GM13976 (cell line): Measurements from ENCODE around the gene CCDC179.

Experiments used
- DNase-seq: peaks from one replicate; pipeline ENCODE4 v3.0.0; 2012; ENCODE audit warnings: low spot score
- CTCF ChIP-seq: IDR thresholded peaks from 2 replicates; pipeline ENCODE4 v1.5.1; 2012; ENCODE audit warnings: borderline replicate concordance, mild to moderate bottlenecking; ENCODE audit not compliant: insufficient read depth; ENCODE audit errors: extremely low read depth, missing control alignments, control extremely low read depth
- in situ Hi-C: fragments of 300-500 bp; cut with MboI; formaldehyde crosslinking; loops from one replicate; pipeline ENCODE4 v1.12.0; 2022; ENCODE audit warnings: low sequenced_read_pairs, mixed read lengths, inconsistent platforms; ENCODE audit not compliant: unreplicated experiment

The CCDC179 gene

GRCh38 chr11:22860241-22860640 lies at the start of gene CCDC179:
Gene CCDC179, minus strand, starts transcription at chr11:22860474. Its CDS starts 53 bp downstream, at chr11:22860421.
- DNase-seq = no peak
- in situ Hi-C loops = no loop called here
- no peak for TF ChIP-seq CTCF

DNA sequence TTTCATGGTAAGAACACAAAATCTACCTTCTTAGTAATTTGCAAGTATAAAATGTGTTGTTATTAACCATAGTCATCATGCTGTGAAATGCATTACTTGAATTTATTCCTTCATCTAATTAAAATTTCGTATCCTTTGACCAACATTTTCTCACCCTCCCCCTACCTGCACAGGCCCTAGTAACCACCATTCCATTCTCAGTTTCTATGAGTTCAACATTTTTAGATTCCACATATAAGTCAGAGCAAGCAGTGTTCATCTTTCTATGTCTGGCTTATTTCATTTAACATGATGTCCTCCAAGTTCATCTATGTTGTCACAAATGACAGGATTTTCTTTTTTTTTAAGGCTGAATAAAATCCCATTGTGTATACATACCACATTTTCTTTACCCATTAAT lies 43.5 kb upstream of the CCDC179 start:
- no peak for DNase-seq
- in situ Hi-C loops = no loop called here
- no peak for TF ChIP-seq CTCF

DNA sequence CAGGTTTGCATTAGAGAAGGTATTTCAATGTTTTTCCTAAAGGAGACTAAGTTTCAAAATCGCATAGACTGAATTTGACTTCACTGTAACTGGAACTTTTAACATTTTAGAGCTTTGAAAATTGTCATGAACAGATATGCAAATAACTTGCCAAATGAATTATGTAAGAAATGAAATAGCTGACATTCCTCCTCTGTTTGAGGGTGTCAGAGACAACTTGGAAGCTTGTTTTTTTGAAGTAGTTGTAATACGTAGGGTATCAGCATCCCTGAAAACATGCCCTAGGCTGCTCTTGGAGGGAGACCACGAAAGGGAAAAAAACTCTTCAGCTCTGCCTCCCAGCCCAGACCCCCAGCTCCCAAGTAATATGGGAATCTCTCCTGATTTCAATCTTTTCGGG lies 41.3 kb upstream of the CCDC179 start:
- DNase-seq = no peak
- TF ChIP-seq CTCF = no peak
- in situ Hi-C loops = no loop called here

DNA sequence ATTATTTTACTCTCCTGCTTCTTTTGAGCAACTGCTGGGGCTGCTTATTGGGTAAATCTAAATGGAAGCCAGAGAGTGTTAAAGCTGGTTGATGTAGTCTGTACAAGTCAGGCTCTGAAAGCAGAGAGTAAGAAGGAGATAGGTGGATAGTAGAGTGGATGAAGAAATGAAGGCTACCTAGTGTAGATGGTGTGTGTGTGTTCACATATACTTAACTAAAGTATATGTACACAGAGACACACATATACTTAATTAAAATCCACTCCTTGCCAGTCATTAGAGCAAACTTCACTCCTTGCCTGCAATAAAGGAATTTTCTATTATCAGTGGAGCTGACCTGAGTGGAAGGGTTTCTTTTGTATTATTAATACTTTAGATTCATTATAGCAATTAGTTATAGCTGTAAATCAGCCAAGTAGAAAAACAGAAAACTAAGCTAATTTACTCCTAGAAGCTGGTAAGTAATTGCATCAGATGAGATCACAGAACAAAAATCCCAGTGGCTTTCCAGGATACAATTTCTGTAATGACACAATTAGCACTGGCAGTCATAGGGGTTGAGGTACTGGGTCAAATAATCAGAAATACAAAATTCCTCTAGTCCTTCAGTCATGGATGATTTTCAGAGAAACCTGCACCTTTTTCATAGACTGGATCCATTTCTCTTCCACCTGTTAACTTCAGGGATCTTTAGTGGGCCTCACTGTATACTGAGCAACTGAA lies 40.7 kb upstream of the CCDC179 start:
- TF ChIP-seq CTCF = no peak
- in situ Hi-C loops = no loop called here
- DNase-seq = no peak

DNA sequence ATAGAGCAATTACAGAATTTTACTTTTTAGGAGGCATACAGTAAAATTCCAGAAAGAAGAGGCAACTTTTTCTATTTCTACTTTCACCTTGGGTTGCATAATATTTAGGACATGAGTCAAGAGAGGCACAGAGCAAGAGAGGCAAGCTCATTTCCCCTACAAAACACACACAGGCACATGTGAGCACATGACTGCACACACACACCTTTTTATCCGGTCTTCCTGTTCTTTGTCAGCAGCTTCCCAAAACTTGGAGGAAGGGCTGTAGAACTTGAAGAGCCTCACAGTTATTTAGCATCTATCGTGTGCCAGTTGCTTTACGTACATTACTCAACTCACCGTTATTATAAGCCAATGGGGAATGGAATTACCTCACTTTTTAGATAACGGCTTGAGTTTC lies 37.8 kb upstream of the CCDC179 start:
- DNase-seq = no peak
- in situ Hi-C loops = no loop called here
- no peak for TF ChIP-seq CTCF

GRCh38 chr11:22890227-22890626 lies 30.0 kb upstream of the CCDC179 start:
- in situ Hi-C loops = no loop called here
- DNase-seq = no peak
- TF ChIP-seq CTCF = no peak
